DND-41 (cell line): ENCODE measurements around the gene ACAD8.

Experiments used
- CTCF ChIP-seq: IDR thresholded peaks from 2 replicates; pipeline ENCODE4 v1.5.1; 2012; ENCODE audit warnings: borderline replicate concordance, low read length, moderate library complexity, mild to moderate bottlenecking; ENCODE audit not compliant: poor library complexity, severe bottlenecking; ENCODE audit errors: extremely low read depth
- EZH2 ChIP-seq: IDR thresholded peaks from 3 replicates; pipeline ENCODE4 v1.6.1; 2012; ENCODE audit warnings: borderline replicate concordance, low read depth, mild to moderate bottlenecking, moderate library complexity, low read length, inconsistent platforms; ENCODE audit not compliant: severe bottlenecking

- TF ChIP-seq CTCF (no peak), EZH2 (no peak)
Measured at GRCh38 chr11:134267461-134267860, 14.1 kb downstream of the ACAD8 start.
